A673 (cell line): Measurements from ENCODE around the gene KLHL10.

Source experiments
- EZH2 ChIP-seq: fragments of 200-600 bp; sonication (generic); IDR thresholded peaks from 2 replicates; pipeline ENCODE4 v1.6.1; 2017; ENCODE audit warnings: borderline replicate concordance, low read depth, mild to moderate bottlenecking, mixed read lengths, antibody characterized with exemption, low read length; ENCODE audit not compliant: poor library complexity, severe bottlenecking
- TF ChIP-seq, protein P1 (sequence below): fragments of 300-800, 200-600 bp; sonication (generic); conservative IDR thresholded peaks from 2 replicates; pipeline ENCODE4 v1.5.1; 2017; ENCODE audit warnings: low read depth, mild to moderate bottlenecking, antibody characterized with exemption, low read length, moderate library complexity, mixed read lengths

DNA sequence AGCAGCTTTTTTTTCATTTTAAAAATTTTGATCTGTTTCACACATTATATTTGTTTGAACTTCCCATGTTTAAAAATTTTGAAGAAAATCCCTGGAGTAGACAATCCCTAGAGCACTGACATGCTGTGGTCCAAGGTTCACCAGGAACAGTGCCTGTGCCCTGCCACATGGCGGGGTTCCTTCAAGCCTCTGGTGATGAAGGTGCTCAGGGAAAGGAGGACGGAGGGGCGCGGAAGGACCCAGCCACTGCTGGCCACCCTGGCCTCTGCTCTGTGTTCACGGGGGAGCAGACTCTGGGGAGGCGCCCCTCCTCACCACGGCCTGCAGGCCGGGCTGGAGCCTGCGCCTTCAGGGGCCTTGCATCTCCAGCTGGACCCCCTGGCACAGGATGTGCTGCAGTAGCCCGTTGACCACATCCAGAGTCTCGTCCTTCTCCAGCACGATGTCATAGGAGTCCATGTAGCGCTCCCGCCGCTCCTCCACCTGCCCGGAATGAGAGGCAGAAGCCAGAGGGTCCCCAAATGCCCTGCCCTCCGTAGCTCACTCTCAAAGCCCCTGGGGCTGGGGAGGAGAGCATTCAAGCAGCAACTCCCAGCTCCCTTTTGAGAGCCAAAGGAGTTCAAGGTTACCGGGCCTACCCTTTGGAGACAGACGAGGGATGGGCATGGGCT lies 12.3 kb upstream of the KLHL10 start:
- TF ChIP-seq EZH2, result no peak
- TF ChIP-seq, protein P1, sequence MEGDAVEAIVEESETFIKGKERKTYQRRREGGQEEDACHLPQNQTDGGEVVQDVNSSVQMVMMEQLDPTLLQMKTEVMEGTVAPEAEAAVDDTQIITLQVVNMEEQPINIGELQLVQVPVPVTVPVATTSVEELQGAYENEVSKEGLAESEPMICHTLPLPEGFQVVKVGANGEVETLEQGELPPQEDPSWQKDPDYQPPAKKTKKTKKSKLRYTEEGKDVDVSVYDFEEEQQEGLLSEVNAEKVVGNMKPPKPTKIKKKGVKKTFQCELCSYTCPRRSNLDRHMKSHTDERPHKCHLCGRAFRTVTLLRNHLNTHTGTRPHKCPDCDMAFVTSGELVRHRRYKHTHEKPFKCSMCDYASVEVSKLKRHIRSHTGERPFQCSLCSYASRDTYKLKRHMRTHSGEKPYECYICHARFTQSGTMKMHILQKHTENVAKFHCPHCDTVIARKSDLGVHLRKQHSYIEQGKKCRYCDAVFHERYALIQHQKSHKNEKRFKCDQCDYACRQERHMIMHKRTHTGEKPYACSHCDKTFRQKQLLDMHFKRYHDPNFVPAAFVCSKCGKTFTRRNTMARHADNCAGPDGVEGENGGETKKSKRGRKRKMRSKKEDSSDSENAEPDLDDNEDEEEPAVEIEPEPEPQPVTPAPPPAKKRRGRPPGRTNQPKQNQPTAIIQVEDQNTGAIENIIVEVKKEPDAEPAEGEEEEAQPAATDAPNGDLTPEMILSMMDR, result no peak
